DLD1 (cell line): Measurements from ENCODE around the gene NEDD8.

Source experiments
- in situ Hi-C: cut with HindIII; loops from 2 replicates; pipeline ENCODE4 v1.10.0; 2017; ENCODE audit warnings: low sequenced_read_pairs

NEDD8 gene

DNA sequence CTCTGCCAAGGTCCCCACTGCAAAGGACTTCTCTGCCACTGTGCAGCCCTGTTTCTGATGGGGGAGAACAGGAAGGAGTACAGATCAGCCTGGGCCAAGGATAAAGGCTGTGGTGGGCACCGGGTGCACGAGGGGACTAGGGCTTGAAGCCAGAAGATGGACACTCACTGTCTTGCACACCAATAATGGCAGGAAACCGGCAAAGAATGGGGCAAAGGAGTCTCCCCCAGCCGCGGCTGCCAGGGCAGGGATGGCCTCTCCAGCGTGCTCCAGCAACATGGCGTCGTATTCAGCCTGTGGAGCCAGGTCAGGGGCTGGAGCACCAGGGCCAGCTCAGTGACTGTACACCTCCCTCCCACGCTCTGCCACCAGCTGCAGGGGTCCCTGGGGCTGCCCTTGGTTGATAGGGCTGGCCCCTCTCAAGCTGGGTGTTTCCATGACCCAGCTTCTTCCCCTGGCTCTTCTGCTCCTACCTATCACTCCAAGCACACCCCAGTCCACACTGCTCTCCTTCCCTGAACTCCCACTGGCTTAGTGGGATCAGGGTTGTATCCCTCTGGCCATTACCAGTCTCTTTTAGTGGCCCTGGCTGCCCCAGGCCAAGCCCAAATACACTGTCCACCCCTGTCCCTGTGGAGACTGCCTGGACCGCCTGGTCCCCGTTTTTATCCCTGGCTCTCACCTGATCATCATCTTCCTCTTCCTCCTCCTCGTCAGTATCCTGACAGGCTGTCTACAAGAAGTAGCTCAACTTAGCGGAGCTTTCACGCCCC is 49.9 kb downstream of the NEDD8 start:
- in situ Hi-C loops, result no loop called here

- in situ Hi-C loops, result no loop called here
Observed at GRCh38 chr14:24181371-24182077, 50.6 kb downstream of the NEDD8 start.

- in situ Hi-C loops, result no loop called here
Observed at GRCh38 chr14:24179961-24180796, 52.0 kb downstream of the NEDD8 start.

- in situ Hi-C loops, result no loop called here
Observed at GRCh38 chr14:24179294-24179960, 52.7 kb downstream of the NEDD8 start.

DNA sequence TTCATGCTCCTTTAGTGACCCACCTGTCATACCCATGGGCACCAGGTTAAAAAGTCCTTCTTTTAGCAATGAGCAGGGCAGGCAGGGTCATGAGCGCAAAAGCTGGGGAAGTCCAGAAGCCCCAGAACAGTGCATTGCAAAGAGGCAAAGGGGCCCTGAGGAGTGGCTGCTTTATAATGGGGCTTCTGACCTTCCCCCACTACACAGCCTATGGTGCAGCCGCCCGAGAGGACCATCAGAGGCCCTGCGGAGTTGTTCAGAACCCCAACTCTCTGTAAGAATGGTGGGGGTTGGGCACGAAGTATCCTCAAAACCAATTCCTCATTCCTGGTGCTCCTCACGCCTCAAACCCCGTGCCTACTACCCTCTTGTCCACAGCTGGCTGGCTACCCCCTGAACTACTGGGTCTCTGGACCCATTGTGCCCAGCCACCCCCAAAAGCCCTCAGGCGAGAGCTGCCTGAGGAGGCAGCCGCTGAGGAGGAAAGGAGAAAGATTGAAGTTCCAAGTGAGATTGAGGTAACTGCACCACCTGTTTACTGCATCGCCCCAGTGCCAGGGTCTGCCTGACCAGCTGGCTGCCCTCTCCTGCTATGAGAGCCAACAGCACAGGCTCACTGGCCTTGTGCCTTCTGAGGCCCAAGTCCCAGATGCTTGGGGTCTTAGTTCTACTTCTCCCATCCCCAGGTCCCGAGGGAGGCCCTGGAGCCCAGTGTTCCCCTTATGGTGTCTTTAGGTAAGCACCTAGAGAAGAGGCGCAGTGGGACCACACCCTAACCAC is 53.6 kb downstream of the NEDD8 start:
- in situ Hi-C loops, result no loop called here

- in situ Hi-C loops, result no loop called here
Observed at GRCh38 chr14:24177891-24178290, 54.3 kb downstream of the NEDD8 start.

DNA sequence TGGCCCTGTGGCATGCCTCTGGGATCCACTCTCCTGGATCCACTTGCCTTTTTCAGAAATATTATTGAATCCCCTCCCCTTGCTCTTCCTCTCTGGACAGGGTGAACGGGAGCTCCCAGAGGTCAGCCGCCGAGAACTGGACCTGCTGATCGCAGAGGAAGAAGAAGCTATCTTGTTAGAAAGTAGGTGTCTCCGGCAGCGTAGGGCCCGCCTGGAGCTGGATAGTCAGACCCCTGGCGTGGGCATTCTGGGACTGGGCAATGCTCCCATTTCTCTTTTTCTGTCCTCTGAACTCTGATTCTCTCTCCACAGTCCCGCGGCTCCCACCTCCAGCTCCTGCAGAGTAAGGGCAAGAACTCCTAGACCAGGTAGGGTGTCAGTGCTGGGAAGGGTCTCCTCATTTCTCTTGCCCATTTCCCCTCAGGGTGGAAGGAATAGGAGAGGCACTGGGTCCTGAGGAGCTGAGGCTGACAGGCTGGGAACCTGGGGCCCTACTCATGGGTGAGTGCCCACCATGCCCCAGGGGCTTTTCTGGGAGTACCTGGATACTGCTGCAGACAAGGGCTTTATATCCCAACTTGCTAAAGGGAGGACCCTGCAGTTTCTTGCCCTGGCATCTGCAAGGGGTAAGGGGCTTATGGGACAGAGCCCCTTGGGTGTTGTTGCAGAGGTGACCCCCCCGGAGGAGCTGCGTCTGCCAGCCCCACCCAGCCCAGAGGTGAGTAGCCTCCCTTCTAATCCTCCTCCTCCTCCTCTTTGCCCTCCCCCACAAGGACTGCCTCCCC is 54.9 kb downstream of the NEDD8 start:
- in situ Hi-C loops, result no loop called here

DNA sequence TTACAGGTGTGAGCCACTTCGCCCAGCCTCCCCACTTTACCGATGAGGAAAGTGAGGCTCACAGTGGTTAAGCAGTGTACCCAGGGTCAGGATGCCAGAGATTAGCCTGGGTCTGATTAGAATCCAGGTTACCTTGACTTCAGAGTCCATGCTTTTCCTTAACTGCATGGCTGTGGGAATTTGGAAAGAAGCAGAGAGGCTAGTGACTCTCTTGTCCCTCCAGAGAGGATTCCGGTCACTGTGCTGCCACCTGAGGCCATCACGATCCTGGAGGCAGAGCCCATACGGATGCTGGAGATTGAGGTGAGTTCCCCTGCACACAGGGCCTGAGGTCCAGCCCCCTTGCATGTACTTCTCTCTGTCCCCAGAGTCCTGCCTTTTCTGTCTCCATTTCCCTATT is 55.6 kb downstream of the NEDD8 start:
- in situ Hi-C loops, result no loop called here

- in situ Hi-C loops, result no loop called here
Observed at GRCh38 chr14:24172871-24173281, 59.3 kb downstream of the NEDD8 start.

DNA sequence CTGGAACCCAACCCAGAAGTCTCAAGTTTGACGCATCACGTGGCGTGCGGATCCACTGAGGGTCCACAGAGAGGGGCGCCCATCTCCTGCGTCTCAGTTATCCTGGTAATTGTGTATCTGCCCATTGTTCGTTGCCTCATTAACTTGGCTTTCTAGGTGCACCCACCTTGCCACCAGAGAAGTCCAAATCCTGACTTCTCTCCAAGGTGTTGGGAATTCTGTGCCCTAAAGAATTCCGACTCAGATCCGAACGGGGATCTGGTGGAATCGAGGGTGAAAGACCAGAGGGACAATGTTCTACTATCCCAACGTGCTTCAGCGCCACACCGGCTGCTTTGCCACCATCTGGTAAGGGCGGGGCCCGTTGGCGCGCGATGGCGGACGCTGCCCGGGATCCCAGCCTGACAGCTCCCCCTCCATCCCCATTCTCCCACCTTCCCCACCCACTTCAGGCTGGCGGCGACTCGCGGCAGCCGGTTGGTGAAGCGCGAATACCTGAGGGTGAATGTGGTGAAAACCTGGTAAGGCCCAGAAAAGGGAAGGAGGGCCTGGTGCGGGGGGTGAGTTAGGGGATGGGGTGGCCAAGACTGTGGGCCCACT is 59.8 kb downstream of the NEDD8 start:
- in situ Hi-C loops, result no loop called here

- in situ Hi-C loops, result no loop called here
Observed at GRCh38 chr14:24171422-24172260, 60.5 kb downstream of the NEDD8 start, which contains the start of gene REC8. Gene REC8, plus strand, starts transcription at chr14:24172080. Its CDS starts 473 bp downstream, at chr14:24172553.

- in situ Hi-C loops, result no loop called here
Observed at GRCh38 chr14:24167469-24168114, 64.6 kb downstream of the NEDD8 start.
